A549 (cell line): ENCODE measurements around the gene NDUFAF3. TPM values are rescaled to one million over a fixed set of nuclear protein-coding genes. Genes with fewer than 3 reads are reported as not detected.

Source experiments
- ATAC-seq, 2 experiments: fragments of 200-7000 bp in 1 of 2; fragments of >200 bp in 1 of 2; cut with Nextera tagmentation in 1 of 2; cut with Tn5 transposase in 1 of 2; 3 replicates each; pipeline versions ENCODE4 v1.8.0 to v1.9.1; 2018 to 2020; ENCODE audit warnings: mild to moderate bottlenecking in 1 of 2, moderate library complexity in 1 of 2
- CTCF ChIA-PET: fragments of 300-600 bp; sonication (Branson Sonifier 250); formaldehyde crosslinking; extraction: SDS; loops from one replicate; lab custom pipeline; 2021; ENCODE audit warnings: antibody characterized with exemption, inconsistent platforms; lab: Yijun Ruan, JAX
- POLR2A ChIA-PET: fragments of 350-600 bp; formaldehyde crosslinking; extraction: SDS; loops from one replicate; lab custom pipeline; 2021; ENCODE audit warnings: antibody characterized with exemption, inconsistent platforms; lab: Yijun Ruan, JAX
- DNase-seq, 2 experiments: peaks; one replicate each; pipeline versions ENCODE4 v3.0.0 to v3.0.0-alpha.2; 2011 to 2016; ENCODE audit warnings: low read depth in 1 of 2, low spot score in 1 of 2
- FAIRE-seq: peaks from 2 replicates; lab custom pipeline; 2011; peaks lifted over from hg19 to GRCh38; lab: Jason Lieb, UNC
- H3K27ac ChIP-seq, 2 experiments: fragments of >200 bp; sonication (Bioruptor Twin); formaldehyde crosslinking; 3 replicates each; pipeline ENCODE4 v1.5.1; 2016 to 2017
- H3K4me1 ChIP-seq: fragments of >200 bp; sonication (Bioruptor Twin); formaldehyde crosslinking; 3 replicates; pipeline ENCODE4 v1.6.1; 2016
- H3K4me2 ChIP-seq: fragments of >200 bp; sonication (Bioruptor Twin); formaldehyde crosslinking; 3 replicates; pipeline ENCODE4 v1.6.1; 2016
- H3K4me3 ChIP-seq: fragments of >200 bp; sonication (Bioruptor Twin); formaldehyde crosslinking; 3 replicates; pipeline ENCODE4 v1.5.1; 2016
- H3K9me3 ChIP-seq: fragments of >200 bp; sonication (Bioruptor Twin); formaldehyde crosslinking; 3 replicates; pipeline ENCODE4 v1.6.1; 2016
- BCL3 ChIP-seq: fragments of >200 bp; sonication (Bioruptor Twin); formaldehyde crosslinking; IDR thresholded peaks from 3 replicates; pipeline ENCODE4 v1.6.1; 2016
- BHLHE40 ChIP-seq: IDR thresholded peaks from 2 replicates; pipeline ENCODE4 v1.6.1; 2012; ENCODE audit warnings: low read depth, low read length, inconsistent platforms
- CBX2 ChIP-seq: fragments of 200-600 bp; sonication (generic); IDR thresholded peaks from 2 replicates; pipeline ENCODE4 v1.6.1; 2016; ENCODE audit warnings: low read depth, mild to moderate bottlenecking, borderline replicate concordance
- CHD2 ChIP-seq: fragments of 150-350 bp; IDR thresholded peaks from 2 replicates; pipeline ENCODE4 v1.6.1; 2014; ENCODE audit warnings: low read length; ENCODE audit not compliant: partially characterized antibody
- EHF ChIP-seq: fragments of 250-450 bp; sonication (Bioruptor Pico); IDR thresholded peaks from 2 replicates; pipeline ENCODE4 v1.5.0; 2020; ENCODE audit warnings: mild to moderate bottlenecking
- EHMT2 ChIP-seq: fragments of 200-600 bp; sonication (generic); IDR thresholded peaks from 2 replicates; pipeline ENCODE4 v1.6.1; 2016; ENCODE audit warnings: antibody characterized with exemption, low read depth, mild to moderate bottlenecking, moderate library complexity
- ESRRA ChIP-seq: fragments of 150-350 bp; IDR thresholded peaks from 2 replicates; pipeline ENCODE4 v1.6.1; 2014; ENCODE audit warnings: mild to moderate bottlenecking, low read length, borderline replicate concordance
- HES2 ChIP-seq: fragments of >200 bp; sonication (Bioruptor Twin); formaldehyde crosslinking; IDR thresholded peaks from 2 replicates; pipeline ENCODE4 v1.6.1; 2016
- HMGXB4 ChIP-seq: fragments of 250-450 bp; sonication (Bioruptor Pico); IDR thresholded peaks from 2 replicates; pipeline ENCODE4 v1.5.0; 2021; ENCODE audit warnings: mild to moderate bottlenecking, moderate library complexity, borderline replicate concordance
- HOXB13 ChIP-seq: fragments of 250-450 bp; sonication (Bioruptor Pico); IDR thresholded peaks from 2 replicates; pipeline ENCODE4 v1.5.0; 2020; ENCODE audit warnings: low read depth, mild to moderate bottlenecking, moderate library complexity
- MAZ ChIP-seq: fragments of 150-350 bp; IDR thresholded peaks from 2 replicates; pipeline ENCODE4 v1.6.1; 2014; ENCODE audit warnings: antibody characterized with exemption, low read depth, low read length, borderline replicate concordance
- NPAS2 ChIP-seq: fragments of 250-450 bp; sonication (Bioruptor Pico); IDR thresholded peaks from 2 replicates; pipeline ENCODE4 v1.8.0; 2022; ENCODE audit warnings: mild to moderate bottlenecking, moderate library complexity, borderline replicate concordance
- PBX3 ChIP-seq: IDR thresholded peaks from 2 replicates; pipeline ENCODE4 v1.6.1; 2012
- PHF8 ChIP-seq: fragments of 200-600 bp; sonication (generic); IDR thresholded peaks from 2 replicates; pipeline ENCODE4 v1.6.1; 2016; ENCODE audit warnings: low read depth, mild to moderate bottlenecking, antibody characterized with exemption, moderate library complexity, borderline replicate concordance
- POLR2AphosphoS2 ChIP-seq: conservative IDR thresholded peaks from 2 replicates; pipeline ENCODE4 v1.6.1; 2012; ENCODE audit warnings: low read length, improper control_type of control experiment, inconsistent platforms
- RFX5 ChIP-seq: fragments of 450-650 bp; IDR thresholded peaks from 2 replicates; pipeline ENCODE4 v1.7.1; 2014; ENCODE audit warnings: antibody characterized with exemption, mild to moderate bottlenecking, moderate library complexity
- RNF2 ChIP-seq: fragments of 200-600 bp; sonication (generic); IDR thresholded peaks from 2 replicates; pipeline ENCODE4 v1.6.1; 2016; ENCODE audit warnings: low read depth, mild to moderate bottlenecking, antibody characterized with exemption, moderate library complexity, borderline replicate concordance
- TP53 ChIP-seq: fragments of 250-450 bp; sonication (Bioruptor Pico); IDR thresholded peaks from 2 replicates; pipeline ENCODE4 v1.5.0; 2021; ENCODE audit warnings: mild to moderate bottlenecking, moderate library complexity
- ZC3H11A ChIP-seq: fragments of 450-650 bp; IDR thresholded peaks from 2 replicates; pipeline ENCODE4 v1.6.1; 2014; ENCODE audit warnings: antibody characterized with exemption, mild to moderate bottlenecking
- WGBS: methylation state at CpG from one replicate; pipeline ENCODE4 v1.1.6; 2017; ENCODE audit errors: missing lambda C conversion rate; 5-methylcytosine and 5-hydroxymethylcytosine counted together
- polyA plus RNA-seq, 4 experiments: library from polyadenylated mRNA; depleted of rRNA in 3 of 4; stranded (reverse); fragments of >200 nt; fragmentation: RNase III in 1 of 4; extraction: RNeasy Plus Mini Kit Qiagen cat#74134 plus additional on column Dnase treatment in 1 of 4; gene quantifications; 2 replicates in 3 of 4; 3 replicates in 1 of 4; pipeline ENCODE4 v1.2.3, GENCODE V29; 2011 to 2017

The NDUFAF3 gene
- polyA plus RNA-seq, 2 of the 4 experiments (the other 2 are of a cell fraction) = 44.3 to 71.4 TPM

- no peak for TF ChIP-seq BCL3
- TF ChIP-seq, all 56 proteins: peak for 0
Measured at GRCh38 chr3:48993834-48994233, 28.1 kb upstream of the NDUFAF3 start (continued).

- Histone ChIP-seq H3K4me1 (peaks cover 6% of the 10 kb centered on the region; the same call in 2 of the 3 replicates), H3K27ac (no peak overlapping the region), H3K4me3 (no peak overlapping the region), H3K9me3 (no peaks in the 10 kb centered on the region), H3K4me2 (no peak overlapping the region)
- WGBS = 93% methylated on average over 8 of the region's 8 CpGs
- TF ChIP-seq RFX5 (no peak), EHF (CRISPR knock-in tag) (no peak), PHF8 (no peak), PBX3 (no peak)
- POLR2A ChIA-PET = interaction anchor here (1.6 to 2.1 kb wide), 2 partner anchors 10 to 11 kb away, joined by 3 to 8 read pairs; partner anchors contain the start of gene WDR6
- CTCF ChIA-PET = interaction anchor here (1.1 to 16.7 kb wide), 3 partner anchors 16 to 77 kb away, joined by 3 to 385 read pairs (median 4); partner anchors contain the start of genes DALRD3, NDUFAF3 and WDR6
- ATAC-seq (no peak), FAIRE-seq (no peak), DNase-seq (no peak)
Measured at GRCh38 chr3:48996640-48997039, 25.3 kb upstream of the NDUFAF3 start.

DNA sequence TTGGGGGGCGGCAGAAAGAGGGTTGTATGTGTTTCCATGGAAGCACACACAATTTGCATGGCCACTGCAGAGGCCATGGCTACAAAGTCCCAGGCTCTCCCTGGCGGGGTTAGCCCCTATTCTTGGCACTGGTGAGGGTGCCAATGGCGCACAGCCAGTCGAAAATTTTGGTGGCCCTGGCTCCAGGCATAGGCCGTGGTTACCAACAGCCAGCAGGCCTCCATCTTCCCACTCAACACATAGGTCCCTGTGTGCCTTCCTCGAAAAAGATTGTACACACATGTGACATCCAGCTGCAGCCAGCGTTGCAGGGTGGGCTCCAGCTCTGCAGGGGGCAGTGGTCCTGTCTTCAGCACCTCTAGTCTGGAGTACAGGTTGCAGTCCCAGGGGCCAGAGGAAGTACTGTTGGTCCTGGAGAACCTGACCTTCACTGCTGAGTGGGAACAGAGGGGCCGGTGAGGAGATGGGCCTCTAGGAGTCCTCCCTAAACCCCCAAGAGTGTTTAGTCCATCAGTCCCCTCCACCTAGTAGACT is 24.8 kb upstream of the NDUFAF3 start:
- TF ChIP-seq ESRRA (no peak), POLR2AphosphoS2 (no peak)
- Histone ChIP-seq H3K4me3 (no peak overlapping the region), H3K4me2 (no peak overlapping the region), H3K4me1 (peaks cover under 1% of the 10 kb centered on the region; the same call in 1 of the 3 replicates), H3K9me3 (no peaks in the 10 kb centered on the region), H3K27ac (no peak overlapping the region)
- POLR2A ChIA-PET = interaction anchor here (2.1 kb wide), 1 partner anchor 10 kb away, joined by 8 read pairs; the partner anchor contains the start of gene WDR6
- CTCF ChIA-PET = interaction anchor here (0.6 to 30.1 kb wide), 5 partner anchors 6 to 166 kb away, joined by 3 to 385 read pairs (median 4); partner anchors contain the start of genes DALRD3, NDUFAF3, P4HTM and WDR6
- FAIRE-seq (no peak), DNase-seq (no peak), ATAC-seq (no peak)
- 91% methylated on average over 6 of the region's 8 CpGs for WGBS

DNA sequence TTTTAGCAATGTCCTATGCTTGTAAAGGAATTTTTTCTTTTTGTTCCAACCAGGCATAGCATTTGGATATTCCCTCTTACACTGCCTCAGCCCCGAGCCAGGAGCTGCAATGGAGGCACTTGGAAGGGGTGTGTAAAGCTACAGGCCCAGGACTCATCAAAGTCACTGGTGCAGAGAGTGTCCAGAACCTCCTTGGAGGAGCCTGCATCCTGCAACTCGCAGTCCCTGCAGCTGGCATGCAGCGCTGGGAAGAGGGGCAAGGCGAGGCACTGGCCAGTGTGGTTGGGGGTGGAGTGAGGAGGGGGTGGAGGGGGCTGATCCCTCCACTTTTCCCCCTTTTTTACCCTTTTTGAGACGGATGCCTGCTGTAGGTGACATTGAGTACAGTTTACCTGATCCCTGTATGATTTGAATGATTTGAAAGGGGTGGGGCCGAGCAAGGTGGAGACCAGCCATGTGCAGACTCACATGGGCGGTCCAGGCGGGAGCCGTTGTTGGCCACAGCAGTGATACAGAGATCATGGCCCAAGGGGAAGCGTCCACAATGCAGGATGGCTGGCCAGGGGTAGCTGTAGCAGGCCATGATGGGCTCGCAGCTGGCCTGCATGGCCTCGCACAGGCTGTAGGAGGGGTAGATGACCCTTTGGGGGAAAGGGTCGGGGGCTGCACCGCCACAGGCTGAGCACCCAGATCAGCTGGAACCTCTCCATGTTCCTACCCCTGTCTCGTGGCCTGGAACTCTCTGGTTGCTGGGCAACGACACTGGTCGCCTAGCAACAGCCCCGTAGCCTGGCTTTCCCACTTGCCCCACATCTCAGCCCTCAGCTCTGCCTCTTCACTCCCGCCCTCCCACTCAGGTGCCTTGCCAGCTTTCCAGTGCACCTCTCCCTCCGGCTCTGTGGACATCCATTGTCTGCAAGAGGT is 23.9 kb upstream of the NDUFAF3 start:
- CTCF ChIA-PET = interaction anchor here (0.6 to 30.1 kb wide), 4 partner anchors 7 to 167 kb away, joined by 3 to 385 read pairs (median 194); partner anchors contain the start of genes DALRD3, NDUFAF3, P4HTM and WDR6
- no peak for FAIRE-seq
- Histone ChIP-seq H3K4me2 (no peak overlapping the region), H3K4me3 (no peak overlapping the region), H3K4me1 (no peaks in the 10 kb centered on the region), H3K27ac (no peak overlapping the region), H3K9me3 (no peaks in the 10 kb centered on the region)
- ATAC-seq = no peak
- no peak for DNase-seq
- TF ChIP-seq HES2 (no peak), CBX2 (no peak), HMGXB4 (no peak), TP53 (CRISPR knock-in tag) (no peak), POLR2AphosphoS2 (no peak), CHD2 (no peak), HOXB13 (CRISPR knock-in tag) (no peak), NPAS2 (CRISPR knock-in tag) (no peak), RNF2 (no peak), MAZ (no peak), EHMT2 (no peak), ZC3H11A (no peak), BHLHE40 (no peak)
- WGBS = 89% methylated on average over 14 of the region's 20 CpGs
- POLR2A ChIA-PET = interaction anchor here (0.6 to 2.1 kb wide), 2 partner anchors 9 to 10 kb away, joined by 4 to 8 read pairs; partner anchors contain the start of gene WDR6
